HepG2 (cell line): ENCODE measurements around the gene TRAK1. TPM values are rescaled to one million over a fixed set of nuclear protein-coding genes. Genes with fewer than 3 reads are reported as not detected.

Experiments
- BCL6 ChIP-seq: IDR thresholded peaks from 2 replicates; pipeline ENCODE4 v1.6.1; 2016; ENCODE audit warnings: missing genetic modification reagents, missing compliant biosample characterization
- CCAR2 ChIP-seq: fragments of 200-400 bp; formaldehyde crosslinking; optimal IDR thresholded peaks from 2 replicates; pipeline ENCODE3; 2018; ENCODE audit warnings: low read depth, mild to moderate bottlenecking, low read length, moderate library complexity
- DMAP1 ChIP-seq: IDR thresholded peaks from 2 replicates; pipeline ENCODE4 v1.6.1; 2016
- FOXP1 ChIP-seq, 2 experiments: fragments of 450-650 bp in 1 of 2; IDR thresholded peaks; 2 replicates each; pipeline ENCODE4 v1.6.1; 2017 to 2018; ENCODE audit warnings: antibody characterized with exemption in 1 of 2
- HMG20A ChIP-seq: IDR thresholded peaks from 2 replicates; pipeline ENCODE4 v1.6.1; 2016; ENCODE audit warnings: borderline replicate concordance
- HMG20B ChIP-seq: conservative IDR thresholded peaks from 2 replicates; pipeline ENCODE4 v1.6.1; 2016; ENCODE audit warnings: missing genetic modification reagents, missing compliant biosample characterization
- HOXA3 ChIP-seq: sonication (generic); formaldehyde crosslinking; IDR thresholded peaks from 2 replicates; pipeline ENCODE4 v1.5.0; 2020; ENCODE audit warnings: missing genetic modification reagents
- KAT7 ChIP-seq: IDR thresholded peaks from 2 replicates; pipeline ENCODE4 v1.6.1; 2018; ENCODE audit warnings: borderline replicate concordance, missing compliant biosample characterization
- MBNL3 ChIP-seq: fragments of 250-450 bp; sonication (Bioruptor Pico); conservative IDR thresholded peaks from 2 replicates; pipeline ENCODE4 v1.8.0; 2022; ENCODE audit warnings: mild to moderate bottlenecking, inconsistent platforms
- MIER2 ChIP-seq: IDR thresholded peaks from 2 replicates; pipeline ENCODE4 v1.6.1; 2016; ENCODE audit warnings: missing biosample characterization, missing genetic modification reagents
- MIXL1 ChIP-seq: IDR thresholded peaks from 2 replicates; pipeline ENCODE4 v1.6.1; 2016
- NAIF1 ChIP-seq: sonication (generic); formaldehyde crosslinking; IDR thresholded peaks from 2 replicates; pipeline ENCODE4 v1.5.0; 2020; ENCODE audit warnings: mild to moderate bottlenecking, missing genetic modification reagents, borderline replicate concordance
- PLRG1 ChIP-seq: fragments of 450-650 bp; conservative IDR thresholded peaks from 2 replicates; pipeline ENCODE4 v1.6.1; 2016
- RORA ChIP-seq: sonication (generic); formaldehyde crosslinking; IDR thresholded peaks from 2 replicates; pipeline ENCODE4 v1.5.0; 2020; ENCODE audit warnings: mild to moderate bottlenecking, missing genetic modification reagents, moderate library complexity
- SMAD9 ChIP-seq: sonication (generic); formaldehyde crosslinking; IDR thresholded peaks from 2 replicates; pipeline ENCODE4 v1.5.1; 2020; ENCODE audit warnings: mild to moderate bottlenecking, missing genetic modification reagents
- SOX13 ChIP-seq, 3 experiments: fragments of 450-650 bp in 1 of 3; sonication (generic) in 1 of 3; formaldehyde crosslinking in 1 of 3; IDR thresholded peaks in 2 of 3; conservative IDR thresholded peaks in 1 of 3; 2 replicates each; pipeline versions ENCODE4 v1.5.0 to v1.6.1; 2016 to 2020; ENCODE audit warnings: antibody characterized with exemption in 1 of 3, mild to moderate bottlenecking in 1 of 3, missing compliant biosample characterization in 1 of 3, missing genetic modification reagents in 1 of 3, moderate library complexity in 1 of 3
- ZBTB42 ChIP-seq: sonication (generic); formaldehyde crosslinking; IDR thresholded peaks from 2 replicates; pipeline ENCODE4 v1.5.0; 2020; ENCODE audit warnings: mild to moderate bottlenecking, missing genetic modification reagents
- ZKSCAN5 ChIP-seq: sonication (generic); formaldehyde crosslinking; IDR thresholded peaks from 2 replicates; pipeline ENCODE4 v1.5.1; 2020; ENCODE audit warnings: mild to moderate bottlenecking, missing genetic modification reagents
- ZNF430 ChIP-seq: sonication (generic); formaldehyde crosslinking; IDR thresholded peaks from 2 replicates; pipeline ENCODE4 v1.9.0; 2021; ENCODE audit warnings: mild to moderate bottlenecking, missing genetic modification reagents
- ZNF670 ChIP-seq: sonication (generic); formaldehyde crosslinking; IDR thresholded peaks from 2 replicates; pipeline ENCODE4 v1.8.0; 2022; ENCODE audit warnings: mild to moderate bottlenecking, missing genetic modification reagents, borderline replicate concordance
- ZNF792 ChIP-seq: IDR thresholded peaks from 2 replicates; pipeline ENCODE4 v1.6.1; 2016
- ZNF841 ChIP-seq: sonication (generic); formaldehyde crosslinking; IDR thresholded peaks from 2 replicates; pipeline ENCODE4 v1.8.1; 2023; ENCODE audit warnings: missing genetic modification reagents, borderline replicate concordance
- ZNF878 ChIP-seq: sonication (generic); formaldehyde crosslinking; IDR thresholded peaks from 2 replicates; pipeline ENCODE4 v1.8.1; 2023; ENCODE audit warnings: mild to moderate bottlenecking, missing genetic modification reagents, moderate library complexity
- polyA plus RNA-seq, 8 experiments: library from polyadenylated mRNA; depleted of rRNA in 3 of 8; stranded (reverse) in 7 of 8; unstranded in 1 of 8; fragments of >200 nt; fragmentation: Illumina TruSeq in 4 of 8; extraction: Trizol in 4 of 8; gene quantifications; 2 replicates each; pipeline versions ENCODE4 v1.2.1 to v1.2.3, GENCODE V29; 2011 to 2016; ENCODE audit warnings: low read depth in 4 of 8, missing spikeins in 1 of 8, mixed read lengths in 1 of 8; ENCODE audit not compliant: insufficient read depth in 1 of 8
- total RNA-seq, 5 experiments: library from RNA; depleted of rRNA; stranded (reverse); fragments of >200 nt; fragmentation: Illumina TruSeq; extraction: Trizol; gene quantifications; 2 replicates each; pipeline ENCODE4 v1.2.3, GENCODE V29; 2016; ENCODE audit warnings: low read depth in 1 of 5
- TF ChIP-seq, protein P1 (sequence below): sonication (generic); formaldehyde crosslinking; IDR thresholded peaks from 2 replicates; pipeline ENCODE4 v1.5.0; 2020; ENCODE audit warnings: mild to moderate bottlenecking, missing genetic modification reagents, moderate library complexity
- TF ChIP-seq, protein P2 (sequence below): sonication (generic); formaldehyde crosslinking; IDR thresholded peaks from 2 replicates; pipeline ENCODE4 v1.4.0; 2020; ENCODE audit warnings: missing genetic modification reagents, borderline replicate concordance
- TF ChIP-seq, protein P3 (sequence below): IDR thresholded peaks from 2 replicates; pipeline ENCODE4 v1.6.1; 2016; ENCODE audit warnings: missing biosample characterization, missing genetic modification reagents, low read depth

The TRAK1 gene
- total and polyA plus RNA-seq, 2 of the 13 experiments (the other 11 are each of a cell fraction or from before 2014, with no cell fraction given): 20.5 to 46.6 TPM

DNA sequence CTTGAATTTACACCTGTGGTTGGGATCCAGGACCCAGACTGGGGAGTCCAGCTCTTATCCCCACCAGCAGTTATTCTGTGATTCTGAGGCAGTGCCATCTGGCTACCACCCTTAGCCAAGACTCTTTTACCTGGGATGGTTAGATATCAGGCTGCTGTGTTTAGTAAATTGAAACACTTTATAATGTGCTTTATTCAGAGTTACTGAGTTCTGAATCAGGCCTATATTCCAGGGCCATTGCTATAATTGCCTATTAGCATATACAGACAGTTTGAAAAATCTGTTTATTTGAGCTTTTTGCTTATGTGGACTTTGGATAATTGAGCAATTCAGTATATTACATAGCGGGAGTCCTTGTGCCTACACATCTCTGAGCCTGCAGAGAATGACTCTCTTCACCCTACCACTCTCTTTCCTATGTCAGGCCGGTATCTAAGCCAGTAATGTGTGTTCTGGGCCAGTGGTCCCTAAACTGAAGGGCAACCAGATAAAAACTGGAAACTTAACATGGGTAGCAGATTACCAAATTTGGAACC is 45.4 kb upstream of the TRAK1 start (continued):
- TF ChIP-seq, protein P1, sequence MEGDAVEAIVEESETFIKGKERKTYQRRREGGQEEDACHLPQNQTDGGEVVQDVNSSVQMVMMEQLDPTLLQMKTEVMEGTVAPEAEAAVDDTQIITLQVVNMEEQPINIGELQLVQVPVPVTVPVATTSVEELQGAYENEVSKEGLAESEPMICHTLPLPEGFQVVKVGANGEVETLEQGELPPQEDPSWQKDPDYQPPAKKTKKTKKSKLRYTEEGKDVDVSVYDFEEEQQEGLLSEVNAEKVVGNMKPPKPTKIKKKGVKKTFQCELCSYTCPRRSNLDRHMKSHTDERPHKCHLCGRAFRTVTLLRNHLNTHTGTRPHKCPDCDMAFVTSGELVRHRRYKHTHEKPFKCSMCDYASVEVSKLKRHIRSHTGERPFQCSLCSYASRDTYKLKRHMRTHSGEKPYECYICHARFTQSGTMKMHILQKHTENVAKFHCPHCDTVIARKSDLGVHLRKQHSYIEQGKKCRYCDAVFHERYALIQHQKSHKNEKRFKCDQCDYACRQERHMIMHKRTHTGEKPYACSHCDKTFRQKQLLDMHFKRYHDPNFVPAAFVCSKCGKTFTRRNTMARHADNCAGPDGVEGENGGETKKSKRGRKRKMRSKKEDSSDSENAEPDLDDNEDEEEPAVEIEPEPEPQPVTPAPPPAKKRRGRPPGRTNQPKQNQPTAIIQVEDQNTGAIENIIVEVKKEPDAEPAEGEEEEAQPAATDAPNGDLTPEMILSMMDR: no peak
- TF ChIP-seq PLRG1 (no peak), HOXA3 (CRISPR knock-in tag) (no peak), ZNF792 (CRISPR knock-in tag) (no peak), ZBTB42 (CRISPR knock-in tag) (no peak), DMAP1 (CRISPR knock-in tag) (no peak), MIER2 (CRISPR knock-in tag) (no peak), ZNF670 (CRISPR knock-in tag) (no peak), ZKSCAN5 (CRISPR knock-in tag) (no peak), HMG20A (CRISPR knock-in tag) (no peak; the same call in 1 of the 2 replicates), ZNF878 (no peak), ZNF841 (no peak), NAIF1 (CRISPR knock-in tag) (no peak), SOX13 (IDR thresholded peaks at IDR 0.05) (no peak), SOX13 (CRISPR knock-in tag; conservative IDR thresholded peaks at IDR 0.05 in 1 of 2, IDR thresholded peaks at IDR 0.05 in 1 of 2) (peak in 1 of 2 experiments; percentile 43; a peak in 1 of 4 replicates), KAT7 (no peak), MIXL1 (0 out of 2 replicates have a peak, but pooled peaks have one; percentile 10), HMG20B (CRISPR knock-in tag) (no peak), ZNF430 (CRISPR knock-in tag) (no peak), BCL6 (peak; percentile 86), RORA (CRISPR knock-in tag) (no peak), MBNL3 (no peak), CCAR2 (no peak), SMAD9 (no peak), FOXP1 (IDR thresholded peaks at IDR 0.05) (no peak), FOXP1 (CRISPR knock-in tag; IDR thresholded peaks at IDR 0.05) (peak; percentile 58; the same call in 1 of the 2 replicates)
- TF ChIP-seq, protein P2, sequence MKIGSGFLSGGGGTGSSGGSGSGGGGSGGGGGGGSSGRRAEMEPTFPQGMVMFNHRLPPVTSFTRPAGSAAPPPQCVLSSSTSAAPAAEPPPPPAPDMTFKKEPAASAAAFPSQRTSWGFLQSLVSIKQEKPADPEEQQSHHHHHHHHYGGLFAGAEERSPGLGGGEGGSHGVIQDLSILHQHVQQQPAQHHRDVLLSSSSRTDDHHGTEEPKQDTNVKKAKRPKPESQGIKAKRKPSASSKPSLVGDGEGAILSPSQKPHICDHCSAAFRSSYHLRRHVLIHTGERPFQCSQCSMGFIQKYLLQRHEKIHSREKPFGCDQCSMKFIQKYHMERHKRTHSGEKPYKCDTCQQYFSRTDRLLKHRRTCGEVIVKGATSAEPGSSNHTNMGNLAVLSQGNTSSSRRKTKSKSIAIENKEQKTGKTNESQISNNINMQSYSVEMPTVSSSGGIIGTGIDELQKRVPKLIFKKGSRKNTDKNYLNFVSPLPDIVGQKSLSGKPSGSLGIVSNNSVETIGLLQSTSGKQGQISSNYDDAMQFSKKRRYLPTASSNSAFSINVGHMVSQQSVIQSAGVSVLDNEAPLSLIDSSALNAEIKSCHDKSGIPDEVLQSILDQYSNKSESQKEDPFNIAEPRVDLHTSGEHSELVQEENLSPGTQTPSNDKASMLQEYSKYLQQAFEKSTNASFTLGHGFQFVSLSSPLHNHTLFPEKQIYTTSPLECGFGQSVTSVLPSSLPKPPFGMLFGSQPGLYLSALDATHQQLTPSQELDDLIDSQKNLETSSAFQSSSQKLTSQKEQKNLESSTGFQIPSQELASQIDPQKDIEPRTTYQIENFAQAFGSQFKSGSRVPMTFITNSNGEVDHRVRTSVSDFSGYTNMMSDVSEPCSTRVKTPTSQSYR (CRISPR knock-in tag): no peak
- TF ChIP-seq, protein P3, sequence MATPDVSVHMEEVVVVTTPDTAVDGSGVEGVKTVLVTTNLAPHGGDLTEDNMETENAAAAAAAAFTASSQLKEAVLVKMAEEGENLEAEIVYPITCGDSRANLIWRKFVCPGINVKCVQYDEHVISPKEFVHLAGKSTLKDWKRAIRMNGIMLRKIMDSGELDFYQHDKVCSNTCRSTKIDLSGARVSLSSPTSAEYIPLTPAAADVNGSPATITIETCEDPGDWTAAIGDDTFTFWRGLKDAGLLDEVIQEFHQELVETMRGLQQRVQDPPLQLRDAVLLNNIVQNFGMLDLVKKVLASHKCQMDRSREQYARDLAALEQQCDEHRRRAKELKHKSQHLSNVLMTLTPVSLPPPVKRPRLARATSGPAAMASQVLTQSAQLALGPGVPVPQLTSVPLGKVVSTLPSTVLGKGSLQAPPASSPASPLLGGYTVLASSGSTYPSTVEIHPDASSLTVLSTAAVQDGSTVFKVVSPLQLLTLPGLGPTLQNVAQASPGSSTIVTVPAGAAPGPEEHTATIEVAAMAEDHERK (CRISPR knock-in tag): no peak
